GM18517 (cell line): Measurements from ENCODE around the gene PLAC9.
"Not testable (repeated sequence)": the region's sequence is repeated elsewhere in the genome, so short reads cannot be mapped to it uniquely, and the experiment has no call there.

Source experiments
- ATAC-seq: cut with Tn5 transposase; IDR thresholded peaks from one replicate; pipeline ENCODE4 v1.9.1; 2021; ENCODE audit warnings: mild to moderate bottlenecking, moderate library complexity; ENCODE audit not compliant: unreplicated experiment

PLAC9 gene

DNA sequence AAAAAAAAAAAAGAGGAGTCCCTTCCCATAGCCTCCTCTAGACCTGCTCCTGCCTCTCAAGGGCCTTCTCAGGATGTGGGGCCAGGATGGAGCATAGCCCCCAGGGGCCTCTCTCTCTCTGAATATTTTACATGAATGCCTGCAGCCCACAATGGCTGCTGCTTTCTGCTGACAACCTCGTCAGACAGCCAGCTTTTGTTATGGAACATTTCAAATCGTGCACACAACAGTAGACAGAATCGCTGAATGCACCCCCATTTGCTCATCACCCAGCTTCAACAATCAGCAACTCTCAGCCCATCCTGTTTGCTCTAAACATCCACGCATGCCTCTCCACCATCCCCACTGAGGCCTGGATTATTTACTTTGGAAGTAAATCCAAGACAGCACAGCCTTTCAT, 5.4 kb downstream of the PLAC9 start:
- ATAC-seq = no peak

DNA sequence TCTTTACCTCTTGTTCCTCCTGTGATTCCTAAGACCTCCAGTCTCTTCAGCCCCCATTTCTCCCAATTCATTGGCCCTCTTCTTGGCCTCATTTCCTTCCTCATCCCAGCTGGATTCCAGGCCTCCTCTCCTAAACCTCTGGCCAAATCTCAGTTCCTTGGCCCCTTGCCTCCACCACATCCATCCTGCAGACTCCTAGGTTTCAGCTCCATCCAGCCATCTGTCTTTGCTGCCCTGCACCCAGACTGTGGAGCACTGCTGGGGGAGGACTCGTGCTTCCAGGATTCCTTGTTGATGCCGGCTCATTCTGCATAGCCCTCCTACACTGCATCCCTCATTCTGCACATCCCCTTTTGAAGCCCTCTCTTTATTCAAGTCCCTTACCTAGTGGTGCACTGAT, 6.7 kb downstream of the PLAC9 start:
- ATAC-seq = no peak

DNA sequence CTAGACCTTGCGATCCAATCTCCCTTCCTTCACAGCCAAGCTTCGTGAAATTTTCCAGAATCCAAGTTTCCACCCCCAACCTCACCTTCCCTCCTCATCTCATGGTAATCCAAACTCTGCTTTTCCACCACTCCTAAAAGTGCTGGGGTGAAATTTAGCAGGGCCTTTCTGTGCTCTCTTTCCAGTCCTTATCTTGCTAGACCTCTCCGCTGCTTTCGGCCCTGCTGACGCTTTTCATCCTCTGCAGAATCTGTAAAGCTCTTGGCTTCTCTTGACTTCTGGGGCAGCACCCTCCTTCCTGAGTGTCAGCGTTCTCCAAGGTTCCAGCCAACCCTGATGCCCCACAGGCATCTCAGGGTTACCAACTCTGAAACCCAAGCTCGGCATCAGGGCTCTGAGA, 7.7 kb downstream of the PLAC9 start:
- ATAC-seq = no peak

DNA sequence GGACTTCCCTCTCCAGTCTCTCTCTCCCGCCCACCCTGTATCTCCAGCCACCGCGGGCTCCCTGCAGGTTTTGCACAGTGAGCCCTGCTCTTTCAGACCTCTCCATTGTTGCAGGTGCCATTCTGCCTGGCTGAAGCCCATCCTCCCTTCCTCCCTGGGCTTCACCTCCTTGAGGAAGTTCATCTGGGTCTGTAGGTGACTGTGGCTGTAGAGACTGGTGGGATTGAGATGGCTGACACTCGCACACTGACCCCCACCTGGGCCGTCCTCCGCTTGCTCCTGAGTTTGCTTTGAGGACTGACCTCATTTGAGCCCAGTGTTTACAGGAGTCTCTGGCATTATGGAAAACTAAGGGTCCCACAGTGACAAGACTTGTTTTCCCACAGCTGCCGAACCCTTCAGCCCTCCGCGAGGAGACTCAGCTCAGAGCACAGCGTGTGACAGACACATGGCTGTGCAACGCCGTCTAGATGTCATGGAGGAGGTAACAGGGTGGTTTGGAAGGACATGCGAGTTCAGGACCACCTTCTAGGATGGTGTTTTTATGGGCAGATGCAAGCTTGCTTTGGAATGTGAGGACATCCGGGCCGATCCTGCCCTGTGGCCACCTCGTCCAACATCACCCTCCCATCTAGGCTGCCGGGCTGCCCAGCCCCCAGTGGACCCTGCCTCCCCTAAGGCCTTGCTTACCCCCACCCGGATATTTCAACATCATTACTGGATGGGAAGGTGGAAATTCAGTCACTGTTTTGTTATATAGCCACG, 9.3 kb downstream of the PLAC9 start:
- ATAC-seq = no peak

DNA sequence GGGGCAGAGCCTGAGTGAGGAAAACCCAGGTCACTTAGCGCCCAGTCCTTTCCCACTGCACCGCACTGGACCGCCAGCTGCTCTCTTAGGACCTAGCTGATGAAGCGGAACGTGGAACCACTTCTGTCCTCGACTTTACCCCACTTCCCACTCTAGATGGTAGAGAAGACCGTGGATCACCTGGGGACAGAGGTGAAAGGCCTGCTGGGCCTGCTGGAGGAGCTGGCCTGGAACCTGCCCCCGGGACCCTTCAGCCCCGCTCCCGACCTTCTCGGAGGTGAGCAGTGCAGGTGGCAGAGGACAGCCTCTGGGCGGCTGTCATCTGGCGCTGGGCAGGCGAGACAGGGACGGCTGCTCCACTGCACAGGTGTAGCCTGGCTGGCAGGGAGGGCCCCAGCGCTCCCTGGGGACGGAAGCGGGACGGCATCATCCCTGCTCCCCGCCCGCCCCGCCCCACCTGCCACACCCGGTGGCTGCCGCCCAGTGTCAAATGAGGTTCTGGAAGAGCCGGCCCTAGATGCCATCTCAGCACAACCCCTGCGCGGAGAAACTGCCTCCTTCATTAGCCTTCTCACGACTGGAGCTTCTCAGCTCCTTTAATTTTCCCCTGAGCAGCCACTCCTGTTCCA, 11.7 kb downstream of the PLAC9 start:
- no peak for ATAC-seq

DNA sequence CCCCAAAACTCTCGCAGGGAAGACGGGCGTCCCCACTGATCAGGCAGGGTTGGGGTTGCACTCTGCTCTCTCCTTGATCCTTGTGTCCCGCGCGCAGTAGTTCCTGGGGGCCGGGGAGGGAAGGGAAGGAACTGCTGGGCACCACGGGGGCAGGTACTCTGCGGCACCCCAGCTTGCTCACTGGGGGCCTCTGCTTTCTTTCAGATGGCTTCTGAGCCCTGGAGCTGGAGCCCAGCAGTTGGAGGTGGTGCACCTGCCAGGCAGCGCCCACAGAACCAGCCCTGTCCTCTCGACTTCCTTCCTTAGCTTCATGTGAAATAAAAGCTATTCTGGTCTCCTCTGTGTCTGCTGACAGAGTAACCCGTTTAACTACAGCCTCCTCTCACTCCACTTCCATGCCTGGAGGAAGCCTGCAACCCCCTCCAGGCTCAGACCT, 12.2 kb downstream of the PLAC9 start:
- ATAC-seq = no peak

DNA sequence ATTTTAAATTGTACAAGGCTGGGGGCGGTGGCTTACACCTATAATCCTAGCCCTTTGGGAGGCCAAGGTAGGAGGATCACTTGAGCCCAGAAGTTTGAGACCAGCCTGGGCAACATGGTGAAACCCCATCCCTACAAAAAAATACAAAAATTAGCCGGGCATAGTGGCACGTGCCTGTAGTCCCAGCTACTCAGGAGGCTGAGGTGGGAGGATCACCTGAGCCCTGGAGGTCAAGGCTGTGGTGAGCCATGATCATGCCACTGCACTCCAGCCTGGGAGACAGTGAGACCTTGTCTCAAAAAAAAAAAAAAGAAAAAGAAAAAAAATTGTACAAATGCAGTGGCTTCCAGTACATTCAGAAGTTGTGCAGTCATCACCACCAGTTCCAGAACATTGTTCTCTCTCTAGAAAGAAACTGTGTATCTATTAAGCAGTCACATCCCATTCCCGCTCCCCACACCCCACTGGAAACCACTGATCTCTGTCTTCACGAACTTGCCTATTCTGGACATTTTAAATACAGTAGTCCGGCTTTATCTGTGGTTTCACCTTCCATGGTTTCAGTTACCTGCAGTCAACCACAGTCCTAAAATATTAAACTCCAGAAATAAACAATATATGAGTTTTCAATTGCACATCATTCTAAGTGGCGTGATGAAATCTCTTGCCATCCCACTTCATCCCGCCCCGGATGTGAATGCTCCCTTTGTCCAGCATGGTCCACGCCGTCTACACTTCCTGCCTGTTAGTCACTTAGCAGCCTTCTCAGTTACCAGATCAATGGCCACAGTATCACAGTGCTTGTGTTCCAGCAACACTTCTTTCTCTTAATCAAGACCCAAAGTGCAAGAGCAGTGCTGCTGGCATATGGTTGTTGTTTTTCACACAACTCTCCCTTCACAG, 13.1 kb downstream of the PLAC9 start:
- not testable (repeated sequence) for ATAC-seq

DNA sequence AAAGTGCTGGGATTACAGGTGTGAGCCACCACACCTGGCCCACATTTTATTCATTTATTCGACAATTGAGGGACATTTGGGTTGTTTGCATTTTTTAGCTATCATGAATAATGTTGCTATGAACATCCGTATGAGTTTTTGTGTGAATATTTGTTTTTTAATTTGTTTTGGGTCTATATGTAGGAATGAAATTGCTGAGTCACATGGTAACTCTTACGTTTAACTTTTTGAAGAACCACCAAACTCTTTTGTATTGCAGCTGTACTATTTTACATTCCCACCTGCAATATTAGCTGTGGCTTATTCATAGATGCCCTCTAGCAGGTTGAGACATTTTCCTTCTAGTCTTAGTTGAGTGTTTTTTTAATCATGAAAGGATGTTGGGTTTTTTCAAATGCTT, 14.4 kb downstream of the PLAC9 start:
- ATAC-seq = no peak

DNA sequence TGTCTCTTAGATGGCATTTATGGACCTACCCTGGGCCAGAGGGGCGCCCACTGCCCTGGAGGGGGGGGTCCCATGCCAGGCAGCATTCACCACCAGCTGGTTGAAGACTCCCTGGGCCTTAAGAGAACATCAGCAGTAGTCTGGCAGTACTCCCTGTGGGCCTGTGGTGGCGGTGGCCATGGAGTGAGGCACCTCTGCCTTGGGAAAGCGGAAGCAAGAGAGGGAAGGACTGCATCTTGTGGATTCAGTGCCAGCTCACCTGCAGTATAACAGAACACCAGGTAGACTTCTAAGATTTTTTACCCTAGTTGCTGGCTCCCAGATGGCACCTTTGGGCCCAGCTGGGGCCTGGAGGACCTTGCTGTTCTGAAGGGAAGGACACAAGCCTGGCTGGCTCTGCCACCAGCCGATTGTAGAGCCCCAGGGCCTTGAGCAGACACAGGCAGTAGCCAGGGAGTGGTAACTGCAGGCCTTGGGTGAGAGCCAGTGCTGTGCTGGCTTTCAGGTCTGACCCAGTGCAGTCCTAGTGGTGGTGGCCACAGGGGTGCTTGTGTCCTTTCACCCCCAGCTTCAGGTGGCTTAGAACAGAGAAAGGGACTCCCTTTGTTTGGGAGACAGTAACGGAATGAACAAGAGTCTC, 15.8 kb downstream of the PLAC9 start:
- no peak for ATAC-seq

DNA sequence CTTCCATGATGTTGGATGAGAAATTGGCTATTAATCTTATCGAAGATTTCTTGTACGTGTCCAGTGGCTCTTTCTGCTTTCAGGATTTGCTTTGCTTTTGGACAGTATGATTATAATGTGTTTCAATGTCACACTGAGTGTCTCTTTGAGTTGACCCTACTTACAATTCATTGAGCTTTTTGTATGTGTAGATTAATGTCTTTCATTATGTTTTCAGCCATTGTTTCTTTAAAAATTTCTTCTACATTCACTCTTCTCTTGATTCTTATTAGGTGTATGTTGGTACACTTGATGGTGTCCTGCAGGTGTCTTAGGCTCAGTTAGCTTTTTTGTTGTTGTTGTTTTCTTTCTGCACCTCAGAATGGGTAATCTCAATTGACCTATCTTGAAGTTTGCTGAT, 16.6 kb downstream of the PLAC9 start:
- ATAC-seq = no peak

DNA sequence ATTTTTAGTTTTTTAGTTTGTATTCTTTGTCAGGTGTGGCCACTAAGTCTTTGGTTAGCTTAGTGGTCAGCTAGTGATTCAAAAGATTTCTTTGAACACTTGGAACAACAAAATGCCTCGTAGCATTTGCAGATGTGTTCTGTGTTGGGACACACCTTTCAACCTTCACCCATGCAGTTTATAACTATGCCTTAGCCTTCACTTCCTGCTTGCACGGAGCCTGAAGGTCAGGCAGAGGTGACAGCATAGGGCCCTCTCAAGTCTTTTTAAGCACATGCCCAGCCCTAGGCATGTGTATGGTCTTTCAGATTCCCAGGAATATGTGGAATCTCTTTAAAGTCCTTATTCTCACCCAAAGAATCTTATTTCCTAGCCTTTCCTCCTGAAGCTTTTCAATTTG, 17.6 kb downstream of the PLAC9 start:
- no peak for ATAC-seq

DNA sequence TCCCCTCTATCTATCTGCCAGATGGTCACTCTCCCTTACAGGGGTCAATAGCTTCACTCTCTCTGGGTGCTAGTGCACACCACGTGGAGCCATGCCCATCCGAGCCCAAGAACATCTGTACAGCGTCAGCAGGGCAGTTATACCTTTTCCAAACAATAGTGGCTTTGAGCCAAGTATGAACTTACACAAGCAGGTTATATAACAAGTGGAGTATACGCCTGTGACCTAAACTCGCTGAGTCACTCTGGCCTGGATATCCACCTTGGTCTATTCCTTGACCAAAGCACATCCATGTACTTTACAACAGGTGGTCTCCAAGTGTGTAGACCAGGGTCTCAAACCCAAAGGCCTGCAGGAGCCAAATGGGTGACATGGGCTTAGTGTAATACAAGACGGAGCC, 20.3 kb downstream of the PLAC9 start:
- no peak for ATAC-seq

DNA sequence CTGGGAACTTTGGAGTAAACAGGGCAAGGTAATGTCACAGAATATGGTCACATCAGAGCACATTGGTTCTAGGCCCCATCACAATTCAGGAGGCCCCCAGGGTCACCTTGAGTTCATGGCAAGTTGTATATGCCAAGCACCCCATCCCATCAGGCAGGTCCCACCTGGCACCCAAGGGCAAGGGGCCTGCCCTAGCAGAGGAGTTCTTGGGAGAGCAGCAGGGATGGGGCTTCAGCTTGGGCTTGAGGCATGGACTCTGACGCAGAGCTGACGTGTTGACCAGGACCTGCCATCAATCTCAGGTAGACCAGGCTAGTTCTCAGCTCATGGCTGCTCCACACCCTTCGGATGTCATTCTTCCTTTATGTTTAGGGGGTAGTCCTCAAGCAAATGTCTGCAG, 20.9 kb downstream of the PLAC9 start:
- ATAC-seq = no peak

DNA sequence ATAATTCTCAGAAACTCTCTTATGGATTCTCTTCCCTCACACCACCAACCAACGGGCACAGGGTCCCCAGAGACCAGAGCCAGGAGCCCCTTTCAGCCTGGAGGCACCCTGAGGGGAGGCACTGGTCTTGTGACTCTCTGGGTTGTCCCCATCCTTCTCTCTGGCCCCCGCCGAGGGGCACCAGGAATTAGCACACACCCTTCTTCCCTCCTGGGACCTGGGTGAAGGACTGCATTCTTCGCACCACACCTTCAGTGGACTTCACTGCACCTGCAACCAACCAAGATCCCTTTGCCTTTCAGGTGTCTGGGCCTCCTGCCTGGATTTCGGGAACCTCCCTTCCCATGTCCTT, 22.1 kb downstream of the PLAC9 start:
- no peak for ATAC-seq

DNA sequence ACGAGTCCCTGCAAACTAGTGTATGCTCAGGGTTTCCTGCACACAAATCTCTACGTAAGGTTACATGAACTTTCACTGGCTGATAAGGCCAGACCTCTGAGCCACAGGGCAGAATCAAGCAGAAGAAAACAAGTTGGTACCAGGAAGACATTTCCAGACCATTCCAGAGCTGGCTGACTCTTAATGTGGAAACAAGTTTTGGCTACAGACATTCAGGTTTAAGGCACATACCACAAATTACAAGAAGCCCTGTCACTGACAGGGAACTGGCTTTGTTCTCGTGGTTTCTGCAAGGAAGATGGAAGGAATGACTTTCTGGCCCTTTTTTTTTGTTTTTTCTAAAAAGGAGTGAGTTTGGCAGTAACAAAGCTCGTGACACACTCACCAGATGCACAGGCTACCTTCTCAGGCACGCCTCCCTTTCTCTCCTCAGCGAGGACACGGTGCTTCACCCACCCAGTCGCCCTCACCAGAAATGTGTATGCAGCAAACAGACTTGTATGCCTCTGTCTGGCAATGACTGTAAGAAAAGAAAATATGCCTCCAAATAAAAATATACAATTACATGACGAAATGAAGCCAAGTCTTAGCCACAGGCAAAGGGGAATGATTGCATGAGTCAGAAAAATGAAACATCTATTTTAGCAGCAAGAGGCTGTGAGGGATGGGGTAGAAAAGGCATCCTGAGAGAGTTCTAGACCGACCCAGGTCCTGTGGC, 22.6 kb downstream of the PLAC9 start:
- no peak for ATAC-seq

DNA sequence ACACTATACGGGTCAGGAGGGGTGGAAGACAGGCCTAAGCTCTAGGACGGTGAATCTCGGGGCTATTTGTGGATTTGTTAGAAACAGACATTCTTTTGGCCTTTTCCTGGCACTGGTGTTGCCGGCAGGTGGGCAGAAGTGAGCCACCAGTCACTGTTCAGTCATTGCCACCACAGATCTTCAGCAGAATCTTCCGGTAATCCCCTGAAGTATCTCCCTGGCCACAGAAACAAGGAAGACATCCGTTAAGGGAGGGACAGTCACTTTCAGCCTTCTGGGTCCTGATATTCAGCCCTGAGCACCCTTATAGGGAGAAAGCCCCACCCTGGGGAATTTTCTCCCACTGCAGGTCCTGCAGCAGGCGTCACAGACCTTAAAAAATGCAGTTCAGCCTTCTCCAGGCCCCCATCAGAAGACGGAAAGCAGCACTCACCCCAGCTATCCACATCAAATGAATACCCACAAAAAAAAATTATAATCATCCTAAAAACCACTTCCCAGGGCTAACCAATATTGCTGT, 23.2 kb downstream of the PLAC9 start:
- ATAC-seq = no peak

DNA sequence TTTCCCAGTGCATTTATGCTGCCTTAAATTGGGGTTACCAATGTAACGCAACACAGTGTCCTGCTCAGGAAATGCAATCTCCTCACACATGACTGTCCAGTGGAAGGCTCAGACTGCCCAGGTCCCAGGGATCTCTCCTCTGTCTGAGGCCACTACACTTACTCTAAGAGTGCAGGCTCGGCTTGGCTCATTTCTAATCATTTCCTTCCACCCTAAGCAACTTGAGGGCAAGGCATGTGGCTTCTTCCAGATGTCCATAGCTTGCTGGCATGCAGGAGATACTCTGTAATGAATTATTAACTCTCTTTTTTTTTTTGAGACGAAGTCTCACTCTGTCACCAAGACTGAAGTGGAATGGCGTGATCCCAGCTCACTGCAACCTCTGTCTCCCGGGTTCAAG, 23.7 kb downstream of the PLAC9 start:
- no peak for ATAC-seq

DNA sequence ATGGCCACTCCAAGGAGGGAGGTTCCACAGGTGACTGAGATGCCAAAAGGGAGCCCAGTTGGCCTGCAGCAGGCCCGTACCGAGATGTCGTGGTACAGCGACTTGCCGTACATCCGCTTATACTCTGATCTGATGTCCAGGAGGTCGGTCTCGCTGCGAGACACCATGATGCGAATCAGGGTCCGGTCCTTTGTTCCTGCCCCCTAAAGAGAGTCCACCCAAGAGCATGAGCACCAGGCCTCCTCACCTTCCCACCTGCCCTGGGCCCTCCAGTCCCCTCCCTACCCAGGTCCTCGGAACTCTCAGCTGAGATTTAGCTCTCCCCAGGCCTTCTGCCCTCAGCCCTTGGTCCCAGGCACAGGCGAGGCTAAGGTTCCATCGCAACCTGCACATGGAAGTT, 25.0 kb downstream of the PLAC9 start:
- ATAC-seq = no peak

DNA sequence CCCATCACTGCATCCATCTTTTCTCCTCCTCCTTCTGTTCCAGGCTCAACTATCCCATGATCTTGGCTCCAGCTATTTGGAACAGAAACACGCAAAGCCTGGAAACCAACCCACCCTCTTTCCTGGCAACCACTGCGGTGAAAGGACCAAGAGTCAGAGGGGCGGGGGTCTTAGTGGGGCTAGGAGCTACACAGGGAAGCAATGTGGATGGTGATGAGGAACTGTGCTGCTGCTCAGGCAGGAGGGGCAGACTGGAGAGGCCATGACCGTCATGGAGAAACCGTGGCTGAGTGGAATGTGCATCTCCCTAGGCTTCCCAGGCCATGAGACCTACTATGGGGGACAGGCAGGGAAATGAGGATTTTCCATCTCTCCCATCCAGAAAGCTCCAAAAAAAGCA, 25.6 kb downstream of the PLAC9 start:
- ATAC-seq = no peak

DNA sequence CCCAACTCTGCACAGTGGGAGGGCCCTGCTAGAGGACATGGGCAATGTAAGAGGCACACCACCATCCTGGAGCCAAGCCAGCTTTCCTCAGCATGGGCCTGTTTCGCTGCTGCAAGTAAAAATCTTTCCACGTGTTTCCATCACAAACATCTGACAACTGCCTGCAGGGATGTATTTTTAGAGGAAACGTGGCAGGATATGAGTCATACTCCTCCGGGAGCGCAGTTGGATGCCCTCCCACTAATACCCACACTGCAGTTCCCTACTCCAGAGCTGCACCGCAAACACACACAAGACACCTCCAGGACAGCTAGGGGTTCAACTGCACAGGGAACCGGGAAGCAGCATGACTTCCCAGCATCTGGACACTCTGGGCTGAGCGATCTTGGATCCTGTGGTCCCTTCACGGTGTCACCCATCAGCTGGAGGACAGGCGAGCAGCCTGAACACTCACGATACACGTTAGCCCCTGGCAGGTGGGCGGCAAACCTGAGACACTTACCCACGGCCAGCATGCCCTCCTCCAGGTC, 26.1 kb downstream of the PLAC9 start:
- ATAC-seq = no peak
